Posterior vena cava (tissue), 2 donors: ENCODE results near the gene SFN. TPM values are rescaled to one million over a fixed set of nuclear protein-coding genes. Genes with fewer than 3 reads are reported as not detected.

Source experiments
- DNase-seq: peaks from one replicate; pipeline ENCODE4 v3.0.0-alpha.2; 2020; ENCODE audit warnings: low spot score
- intact Hi-C, 2 donors: fragments of 100-400 bp; cut with DNase I; formaldehyde crosslinking; loops; one replicate each; pipeline versions ENCODE4 v1.14.1 to v1.14.2; 2022 to 2023
- total RNA-seq, 2 donors: library from RNA; stranded (reverse); fragmentation: NEBNext Ultra II Directional; extraction: Animal tissue kit (Norgen Biotek cat#: 25700); gene quantifications; one replicate each; pipeline ENCODE4 v1.2.1, GENCODE V29; 2021
- donor health status: DM: yes; HTN: yes; CAD: no.
- donor health status: DM: yes; HTN: yes; CAD: no.

SFN gene
- total RNA-seq, 2 donors from 2014 or later: 1.2 to 6.7 TPM

GRCh38 chr1:26900001-26900814 lies 37.3 kb downstream of the SFN start, which contains the start of gene GPATCH3:
Gene GPATCH3 (minus strand): TSS chr1:26900467. CDS start chr1:26900442, 25 bp downstream.
- intact Hi-C loops: no loop called here

GRCh38 chr1:26900815-26901511 lies 38.0 kb downstream of the SFN start:
- intact Hi-C loops: no loop called here
- DNase-seq: peak; percentile 13

More at GRCh38 chr1:26900001-26900814, 37.3 kb downstream of the SFN start, which contains the start of gene GPATCH3:
- peak; percentile 97 for DNase-seq

- intact Hi-C loops: no loop called here
- peak; percentile 80 for DNase-seq
Measured at GRCh38 chr1:26907071-26907917, 44.3 kb downstream of the SFN start.

- DNase-seq: no peak
- intact Hi-C loops: no loop called here
Measured at GRCh38 chr1:26909951-26910342, 47.0 kb downstream of the SFN start.

GRCh38 chr1:26910343-26911160 lies 47.6 kb downstream of the SFN start:
- intact Hi-C loops: no loop called here
- no peak for DNase-seq

- intact Hi-C loops: no loop called here
- no peak for DNase-seq
Measured at GRCh38 chr1:26911399-26912146, 48.6 kb downstream of the SFN start.

GRCh38 chr1:26912147-26912490 lies 49.2 kb downstream of the SFN start:
- intact Hi-C loops: no loop called here
- no peak for DNase-seq

GRCh38 chr1:26913389-26913753 lies 50.4 kb downstream of the SFN start:
- DNase-seq: no peak
- intact Hi-C loops: no loop called here

Other genes starting within 250 kb of the SFN start
- gene ARID1A, start 167.1 kb upstream of the SFN start, total RNA-seq: 10 to 100 TPM; 48.1 to 48.6 TPM
- gene PIGV, start 75.2 kb upstream of the SFN start, total RNA-seq: 1 to 10 TPM; 6.3 to 7.9 TPM
- gene ZDHHC18, start 36.5 kb upstream of the SFN start, total RNA-seq: 10 to 100 TPM; 17.4 to 17.7 TPM
- gene GPN2, start 27.1 kb downstream of the SFN start, total RNA-seq: 10 to 100 TPM; 17.7 to 19.4 TPM
- 1 to 10 TPM; 7.1 to 9.2 TPM for gene GPATCH3, start 37.3 kb downstream of the SFN start, total RNA-seq
- gene NR0B2, start 50.8 kb downstream of the SFN start, total RNA-seq: not detected
- 10 to 100 TPM; 43.0 to 48.4 TPM for gene NUDC, start 58.6 kb downstream of the SFN start, total RNA-seq
- not detected for gene KDF1, start 97.3 kb downstream of the SFN start, total RNA-seq
- gene TRNP1, start 130.5 kb downstream of the SFN start, total RNA-seq: 10 to 100 TPM; 10.7 to 13.2 TPM
- gene TENT5B, start 149.7 kb downstream of the SFN start, total RNA-seq: 10 to 100 TPM; 41.2 to 43.7 TPM